ENCODE results near the gene MRPL16.

Gene MRPL16

DNA sequence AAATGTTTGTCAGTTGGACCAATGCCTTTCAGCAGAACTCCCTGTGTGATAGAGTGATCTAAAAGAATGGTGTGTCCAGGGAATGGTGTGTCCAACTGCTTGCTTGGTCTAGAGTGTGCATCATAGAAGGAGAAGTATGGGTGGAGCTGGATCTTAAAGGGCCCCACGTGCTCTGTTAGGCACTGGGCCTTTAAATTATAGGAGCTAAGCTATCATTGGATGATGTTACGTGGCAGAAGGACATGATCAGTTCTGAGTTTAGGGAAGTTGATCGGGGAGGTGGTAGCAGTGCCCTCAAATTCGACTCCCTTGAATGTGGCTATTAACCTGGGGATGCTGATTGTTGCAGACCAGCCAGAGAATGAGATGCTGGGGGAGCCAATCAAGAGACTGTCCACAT lies 39.0 kb downstream of the MRPL16 start:
- no peak for DNase-seq (ENCODE audit: low read depth in 3 of 3)

DNA sequence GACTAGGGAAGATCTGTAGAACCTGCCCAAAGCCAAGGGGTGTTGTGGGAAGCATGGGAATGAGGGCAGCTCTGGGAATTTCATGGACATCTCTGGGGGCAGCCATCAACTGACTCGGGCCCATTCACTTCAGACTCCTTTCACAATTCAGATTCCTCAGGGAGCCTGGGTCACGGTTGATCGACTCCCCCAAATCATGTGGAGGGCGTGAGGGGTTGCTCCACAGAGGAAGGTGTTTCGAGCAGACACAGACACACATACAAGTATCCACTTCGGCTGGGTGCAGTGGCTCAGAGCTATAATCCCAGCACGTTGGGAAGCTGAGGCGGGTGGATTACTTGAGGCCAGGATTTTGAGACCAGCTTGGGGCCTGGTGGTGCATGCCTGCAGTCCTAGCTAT lies 39.7 kb downstream of the MRPL16 start:
- DNase-seq (ENCODE audit: low read depth in 3 of 3), result no peak

DNA sequence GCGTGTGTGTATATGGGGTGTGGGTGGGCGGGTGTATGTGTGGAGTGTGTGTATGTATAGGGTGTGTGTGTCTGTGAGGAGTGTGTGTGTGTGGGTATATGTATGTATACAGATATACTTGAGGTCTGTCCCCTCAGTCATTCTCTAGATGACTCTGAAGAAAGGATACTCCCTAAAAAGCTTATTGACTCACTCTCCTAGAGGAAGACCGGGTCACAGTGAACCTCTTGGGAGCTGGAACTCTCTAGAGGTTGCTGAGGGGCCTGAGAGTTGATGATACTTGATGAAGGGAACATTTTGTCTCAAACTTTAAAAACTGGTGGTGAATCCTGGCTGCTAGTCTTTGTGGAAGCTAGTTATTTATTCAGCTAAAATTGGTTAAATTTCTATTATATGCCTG lies 40.3 kb downstream of the MRPL16 start:
- DNase-seq (ENCODE audit: low read depth in 3 of 3), result no peak

DNA sequence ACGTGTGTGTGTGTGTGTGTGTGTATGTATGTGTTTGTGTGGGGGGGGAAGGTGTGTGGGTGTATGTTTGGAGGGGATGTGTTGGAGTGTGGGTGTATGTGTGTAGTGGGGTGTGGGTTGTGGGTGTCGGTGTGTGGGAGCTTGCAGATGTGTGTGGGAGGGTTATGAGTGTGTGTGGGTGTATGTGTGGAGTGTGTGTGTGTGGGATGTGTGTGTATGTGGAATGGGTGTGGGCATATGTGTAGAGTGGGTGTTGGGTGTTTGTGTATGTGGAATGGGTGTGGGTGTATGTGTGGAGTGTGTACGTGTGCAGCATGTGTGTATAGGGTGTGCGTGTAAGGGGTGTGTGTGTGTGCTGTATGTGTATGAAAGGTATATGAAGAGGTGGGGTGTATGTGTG lies 40.8 kb downstream of the MRPL16 start:
- no peak for DNase-seq (ENCODE audit: low read depth in 3 of 3)

DNA sequence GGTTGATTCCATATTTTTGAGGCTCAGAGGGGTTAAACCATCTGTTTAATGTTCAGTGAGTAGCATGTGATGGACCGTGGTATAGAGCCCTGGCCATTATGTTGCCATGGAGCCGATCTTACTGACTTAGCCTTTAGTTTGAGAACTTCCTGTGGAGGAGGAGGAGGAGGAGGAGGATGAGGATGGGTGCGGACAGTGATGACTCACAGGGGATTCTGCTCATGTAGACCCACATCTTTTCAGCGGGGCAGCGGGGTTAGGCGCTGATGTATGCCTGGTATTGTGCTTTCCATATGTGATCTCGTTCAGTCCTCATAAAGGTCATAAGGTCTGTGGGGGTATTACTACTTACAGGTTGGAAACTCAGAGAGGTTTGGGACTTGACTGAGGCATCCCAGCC lies 41.5 kb downstream of the MRPL16 start:
- no peak for DNase-seq (ENCODE audit: low read depth in 3 of 3)

DNA sequence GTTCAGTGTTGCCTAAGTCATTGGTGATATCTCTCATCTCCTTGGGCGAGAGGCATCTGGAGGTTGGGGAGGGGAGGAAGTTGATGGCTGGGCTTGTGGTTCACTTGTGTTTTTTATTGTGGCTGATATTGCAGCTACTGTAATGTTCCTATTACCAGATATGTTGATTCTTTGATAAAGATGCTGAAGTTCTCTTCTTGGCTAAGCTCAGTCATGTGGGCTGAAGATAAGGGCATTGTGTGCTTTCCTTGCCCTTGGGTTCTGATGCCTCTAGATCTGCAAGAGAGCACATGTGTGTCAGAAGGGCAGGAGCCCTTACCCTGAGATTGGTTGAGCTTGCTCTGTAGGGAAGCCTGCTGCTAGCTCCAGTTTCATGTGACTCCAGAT lies 43.4 kb downstream of the MRPL16 start:
- DNase-seq (ENCODE audit: low read depth in 3 of 3), result no peak

DNA sequence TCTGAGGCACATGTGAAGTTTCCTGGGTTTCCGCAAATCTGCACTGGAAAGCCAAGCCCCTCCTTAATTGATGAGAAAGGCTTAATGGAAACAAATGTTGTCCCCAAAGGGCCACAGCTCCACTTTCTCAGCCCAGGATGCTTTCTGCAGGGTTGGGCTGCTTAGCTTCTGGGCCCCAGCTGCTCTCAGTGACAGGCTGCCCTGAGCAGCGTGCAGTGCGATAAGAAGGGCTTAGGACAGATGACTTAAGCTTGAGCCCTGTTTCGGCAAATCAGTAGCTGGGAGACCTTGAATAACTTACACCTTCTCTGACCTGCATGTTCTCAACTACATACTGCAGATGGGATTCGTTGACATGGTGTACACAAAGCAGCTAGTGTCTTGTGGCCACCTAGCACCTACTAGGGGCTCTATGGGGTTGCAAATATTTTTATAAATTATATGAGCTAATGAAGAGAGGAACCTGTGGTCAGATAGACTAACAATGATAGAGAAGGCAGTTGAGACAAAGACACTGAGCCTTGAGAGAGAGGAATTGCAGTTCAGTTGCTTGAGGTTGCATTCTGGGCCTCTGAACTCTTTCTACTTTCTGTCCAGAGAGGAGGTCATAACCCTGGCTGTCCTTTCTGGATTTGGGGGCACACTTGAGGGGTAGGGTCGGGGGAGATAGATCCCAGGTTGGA lies 43.9 kb downstream of the MRPL16 start:
- DNase-seq (ENCODE audit: low read depth in 3 of 3), result no peak

DNA sequence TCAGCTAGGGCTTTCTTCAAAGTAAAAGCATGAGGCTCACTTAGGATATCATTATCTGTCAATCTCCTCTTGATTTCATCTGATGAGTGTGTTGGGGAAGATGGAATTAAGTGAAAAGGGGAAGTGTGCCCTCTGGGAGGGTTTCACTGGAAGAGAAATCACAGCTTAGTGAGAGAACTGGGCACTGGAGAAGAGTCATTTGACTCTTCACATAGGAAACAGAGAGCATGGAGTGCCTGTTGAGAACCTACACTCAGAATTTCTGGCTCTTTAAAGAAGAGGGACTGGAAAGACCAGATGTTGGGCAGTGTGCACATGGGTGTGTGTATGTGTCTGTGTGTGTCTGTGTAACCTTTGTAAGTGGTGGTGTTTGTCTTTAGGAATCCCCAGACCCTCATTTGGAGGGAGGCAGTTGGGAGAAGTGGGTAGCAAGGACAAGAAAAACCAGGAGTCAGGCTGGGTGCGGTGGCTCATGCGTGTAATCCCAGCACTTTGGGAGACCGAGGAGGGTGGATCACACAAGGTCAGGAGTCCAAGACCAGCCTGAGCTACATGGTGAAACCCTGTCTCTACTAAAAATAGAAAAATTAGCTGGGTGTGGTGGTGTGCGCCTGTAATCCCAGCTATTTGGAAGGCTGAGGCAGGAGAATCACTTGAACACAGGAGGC lies 45.4 kb downstream of the MRPL16 start:
- DNase-seq (ENCODE audit: low read depth in 3 of 3), result no peak

DNA sequence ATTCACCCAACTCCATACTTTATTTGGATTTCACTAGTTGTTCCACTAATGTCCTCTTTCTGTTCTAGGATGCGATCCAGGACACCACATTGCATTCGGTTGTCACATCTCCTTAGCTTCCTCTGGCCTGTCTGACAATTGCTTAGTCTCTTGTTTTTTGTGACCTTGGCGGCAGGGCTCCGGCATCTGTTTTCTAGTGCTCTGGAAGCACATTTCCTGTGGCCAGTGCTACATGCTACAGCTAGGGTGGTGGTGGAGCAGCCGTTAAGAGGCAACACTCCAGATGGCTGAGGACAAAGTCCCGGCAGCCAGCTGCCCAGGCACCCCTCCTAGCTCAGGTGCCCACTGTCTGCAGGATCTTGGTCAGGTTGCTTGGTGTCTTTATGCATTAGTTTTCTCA lies 48.6 kb downstream of the MRPL16 start:
- no peak for DNase-seq (ENCODE audit: low read depth in 3 of 3)

DNA sequence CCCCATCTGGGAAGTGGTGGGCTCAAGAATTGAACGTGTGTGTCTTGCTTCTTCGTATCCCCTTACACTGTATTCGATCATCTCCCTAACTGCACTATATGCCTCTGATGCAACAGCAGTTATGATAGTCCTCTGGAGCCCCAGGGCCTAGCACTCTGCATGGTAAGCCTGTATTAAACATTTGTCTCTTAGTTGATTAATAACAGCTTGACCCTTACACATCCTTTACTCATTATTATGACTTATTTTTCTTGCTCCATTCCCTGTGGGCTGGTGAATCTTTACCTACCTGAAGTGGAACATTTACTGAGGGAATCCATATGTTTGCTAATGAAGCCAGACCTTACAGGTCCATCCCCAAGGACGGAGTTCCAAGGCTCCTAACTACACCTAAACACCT lies 49.8 kb downstream of the MRPL16 start:
- DNase-seq (ENCODE audit: low read depth in 3 of 3), result no peak

DNA sequence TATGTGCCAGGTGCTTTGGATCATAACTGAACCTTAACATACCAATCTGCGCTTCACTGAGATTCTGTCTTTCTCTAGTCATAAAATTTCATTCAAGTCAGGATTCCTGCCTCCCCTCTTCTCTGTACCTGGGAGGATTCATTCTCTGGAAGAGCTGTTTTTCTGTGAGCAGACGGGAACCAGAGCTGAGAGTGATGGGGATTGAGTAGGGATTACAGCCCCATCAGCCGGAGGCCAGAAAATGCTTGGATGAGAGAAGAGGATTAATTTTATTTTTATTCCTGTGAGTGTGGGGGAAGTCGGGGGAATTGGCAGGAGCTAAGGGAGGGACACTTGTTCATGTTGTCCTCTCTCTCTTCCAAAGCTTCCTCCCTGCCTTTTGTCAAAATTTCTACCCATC lies 50.7 kb downstream of the MRPL16 start:
- no peak for DNase-seq (ENCODE audit: low read depth in 3 of 3)

DNA sequence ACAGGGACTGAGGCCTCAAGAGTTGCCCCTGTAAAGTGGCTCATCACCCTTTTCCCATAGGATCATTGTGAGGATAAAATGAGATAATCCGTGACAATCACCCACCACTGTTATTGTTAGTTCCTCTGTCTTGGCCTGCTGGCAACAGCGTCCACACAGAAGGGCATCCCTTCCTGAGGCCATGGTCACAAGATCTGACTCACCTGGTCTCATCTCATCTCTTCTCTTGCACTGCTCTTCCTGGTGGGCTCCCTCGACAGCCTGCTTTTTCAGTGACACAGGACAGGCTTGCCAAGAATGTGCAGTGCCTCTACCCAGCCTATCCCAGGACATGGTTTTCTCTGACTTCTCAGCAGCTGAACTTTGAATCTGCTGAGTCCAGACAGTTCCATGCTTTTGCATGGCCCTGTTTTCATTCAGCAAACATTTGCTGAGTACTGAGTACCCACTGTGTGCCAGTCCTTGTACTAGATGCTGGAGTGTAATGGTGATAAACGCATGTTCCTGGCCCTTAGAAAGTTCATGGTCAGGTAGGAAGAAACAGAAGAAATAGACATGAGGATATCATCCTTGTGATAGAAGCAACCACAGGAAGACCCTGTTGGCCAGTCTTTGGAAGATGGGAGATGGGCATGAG lies 52.1 kb downstream of the MRPL16 start:
- no peak for DNase-seq (ENCODE audit: low read depth in 3 of 3)

DNA sequence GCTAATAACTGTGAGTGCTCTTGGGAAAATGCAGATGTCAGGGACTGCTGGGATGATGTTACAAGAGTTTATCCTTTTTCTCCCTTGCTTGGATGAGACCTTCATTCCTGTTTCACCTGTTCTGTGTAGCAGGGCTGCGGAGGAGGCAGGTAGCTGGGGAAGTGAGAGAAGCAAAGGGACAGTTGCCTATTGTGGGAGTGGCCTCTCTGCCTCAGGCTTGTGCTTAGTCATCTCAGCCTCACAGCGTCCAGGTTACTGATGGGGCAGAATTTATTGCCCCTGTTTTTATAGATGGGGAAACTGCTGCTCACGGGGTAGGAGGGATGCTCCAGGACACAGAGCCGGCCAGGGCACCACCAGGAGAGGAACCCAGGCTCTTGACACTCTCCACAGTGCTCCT lies 53.7 kb downstream of the MRPL16 start:
- no peak for DNase-seq (ENCODE audit: low read depth in 3 of 3)

DNA sequence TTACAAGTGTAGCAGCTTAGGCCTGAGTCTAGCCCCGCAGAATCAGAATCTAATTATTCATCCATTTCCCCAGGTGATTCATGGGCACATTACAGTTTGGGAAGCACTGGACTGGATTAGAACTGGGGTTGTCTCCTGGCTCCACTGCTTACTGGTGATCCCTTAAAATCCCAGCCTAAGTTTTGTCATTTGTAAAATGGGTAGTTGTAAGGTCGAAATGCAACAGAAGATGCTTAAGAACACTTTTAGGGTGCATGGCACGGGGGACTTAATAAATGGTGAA lies 54.1 kb downstream of the MRPL16 start:
- no peak for DNase-seq (ENCODE audit: low read depth in 3 of 3)
